Measurements from ENCODE around the gene FDXR.

Gene FDXR

GRCh38 chr17:74854792-74855191 lies 18.0 kb downstream of the FDXR start:
- H3K27ac ChIP-seq (ENCODE audit: low read depth, low read length), result no peak overlapping the region
- no peak overlapping the region for H3K9ac ChIP-seq (ENCODE audit: low read length)
- no peaks in the 10 kb centered on the region for H3K9me3 ChIP-seq (ENCODE audit: control insufficient read depth, insufficient read depth, low read depth, low read length)
- H3K4me1 ChIP-seq (ENCODE audit: control insufficient read depth, insufficient read depth, low read length), result peaks cover 7% of the 10 kb centered on the region; the same call in 1 of the 2 replicates
- H3K4me3 ChIP-seq (ENCODE audit: low read depth, low read length), result no peak overlapping the region
- peaks cover 98% of the 10 kb centered on the region for H3K27me3 ChIP-seq (ENCODE audit: control insufficient read depth, insufficient read depth, low read length)
- H3K36me3 ChIP-seq (ENCODE audit: control insufficient read depth, insufficient read depth, low read length), result no peaks in the 10 kb centered on the region

GRCh38 chr17:74853669-74854068 lies 19.1 kb downstream of the FDXR start:
- H3K27me3 ChIP-seq (ENCODE audit: control insufficient read depth, insufficient read depth, low read length), result peaks cover 98% of the 10 kb centered on the region
- no peaks in the 10 kb centered on the region for H3K36me3 ChIP-seq (ENCODE audit: control insufficient read depth, insufficient read depth, low read length)
- no peak overlapping the region for H3K9ac ChIP-seq (ENCODE audit: low read length)
- no peaks in the 10 kb centered on the region for H3K9me3 ChIP-seq (ENCODE audit: control insufficient read depth, insufficient read depth, low read depth, low read length)
- H3K4me3 ChIP-seq (ENCODE audit: low read depth, low read length), result no peak overlapping the region
- H3K27ac ChIP-seq (ENCODE audit: low read depth, low read length), result no peak overlapping the region
- H3K4me1 ChIP-seq (ENCODE audit: control insufficient read depth, insufficient read depth, low read length), result peaks cover 7% of the 10 kb centered on the region; the same call in 1 of the 2 replicates

GRCh38 chr17:74853048-74853397 lies 19.8 kb downstream of the FDXR start:
- peak overlapping the region; percentile 55 for H3K9ac ChIP-seq (ENCODE audit: low read length)
- peaks cover 7% of the 10 kb centered on the region; the same call in 1 of the 2 replicates for H3K4me1 ChIP-seq (ENCODE audit: control insufficient read depth, insufficient read depth, low read length)
- H3K9me3 ChIP-seq (ENCODE audit: control insufficient read depth, insufficient read depth, low read depth, low read length), result no peaks in the 10 kb centered on the region
- H3K36me3 ChIP-seq (ENCODE audit: control insufficient read depth, insufficient read depth, low read length), result no peaks in the 10 kb centered on the region
- peaks cover 98% of the 10 kb centered on the region for H3K27me3 ChIP-seq (ENCODE audit: control insufficient read depth, insufficient read depth, low read length)
- H3K27ac ChIP-seq (ENCODE audit: low read depth, low read length), result no peak overlapping the region
- H3K4me3 ChIP-seq (ENCODE audit: low read depth, low read length), result peak overlapping the region; percentile 67

GRCh38 chr17:74852237-74853047 lies 20.4 kb downstream of the FDXR start:
- Histone ChIP-seq H3K9me3 (ENCODE audit: control insufficient read depth, insufficient read depth, low read depth, low read length) (no peaks in the 10 kb centered on the region), H3K36me3 (ENCODE audit: control insufficient read depth, insufficient read depth, low read length) (no peaks in the 10 kb centered on the region), H3K27ac (ENCODE audit: low read depth, low read length) (no peak overlapping the region), H3K4me3 (ENCODE audit: low read depth, low read length) (peak overlapping the region; percentile 67), H3K4me1 (ENCODE audit: control insufficient read depth, insufficient read depth, low read length) (peaks cover 7% of the 10 kb centered on the region; the same call in 1 of the 2 replicates), H3K9ac (ENCODE audit: low read length) (peak overlapping the region; percentile 55), H3K27me3 (ENCODE audit: control insufficient read depth, insufficient read depth, low read length) (peaks cover 98% of the 10 kb centered on the region)

GRCh38 chr17:74851612-74852236 lies 21.1 kb downstream of the FDXR start:
- Histone ChIP-seq H3K4me1 (ENCODE audit: control insufficient read depth, insufficient read depth, low read length) (peaks cover 7% of the 10 kb centered on the region; the same call in 1 of the 2 replicates), H3K27ac (ENCODE audit: low read depth, low read length) (no peak overlapping the region), H3K9me3 (ENCODE audit: control insufficient read depth, insufficient read depth, low read depth, low read length) (no peaks in the 10 kb centered on the region), H3K36me3 (ENCODE audit: control insufficient read depth, insufficient read depth, low read length) (no peaks in the 10 kb centered on the region), H3K9ac (ENCODE audit: low read length) (no peak overlapping the region), H3K4me3 (ENCODE audit: low read depth, low read length) (peak overlapping the region; percentile 14; the same call in 1 of the 2 replicates), H3K27me3 (ENCODE audit: control insufficient read depth, insufficient read depth, low read length) (peaks cover 96% of the 10 kb centered on the region)

- H3K4me1 ChIP-seq (ENCODE audit: control insufficient read depth, insufficient read depth, low read length), result peaks cover 7% of the 10 kb centered on the region; the same call in 1 of the 2 replicates
- H3K27me3 ChIP-seq (ENCODE audit: control insufficient read depth, insufficient read depth, low read length), result peaks cover 96% of the 10 kb centered on the region
- H3K9ac ChIP-seq (ENCODE audit: low read length), result no peak overlapping the region
- no peak overlapping the region for H3K4me3 ChIP-seq (ENCODE audit: low read depth, low read length)
- H3K27ac ChIP-seq (ENCODE audit: low read depth, low read length), result no peak overlapping the region
- H3K9me3 ChIP-seq (ENCODE audit: control insufficient read depth, insufficient read depth, low read depth, low read length), result no peaks in the 10 kb centered on the region
- no peaks in the 10 kb centered on the region for H3K36me3 ChIP-seq (ENCODE audit: control insufficient read depth, insufficient read depth, low read length)
Observed at GRCh38 chr17:74850914-74851313, 21.9 kb downstream of the FDXR start.

GRCh38 chr17:74850310-74850709 lies 22.5 kb downstream of the FDXR start:
- peaks cover 96% of the 10 kb centered on the region for H3K27me3 ChIP-seq (ENCODE audit: control insufficient read depth, insufficient read depth, low read length)
- no peaks in the 10 kb centered on the region for H3K9me3 ChIP-seq (ENCODE audit: control insufficient read depth, insufficient read depth, low read depth, low read length)
- H3K4me1 ChIP-seq (ENCODE audit: control insufficient read depth, insufficient read depth, low read length), result peaks cover 7% of the 10 kb centered on the region; the same call in 1 of the 2 replicates
- no peak overlapping the region for H3K27ac ChIP-seq (ENCODE audit: low read depth, low read length)
- no peaks in the 10 kb centered on the region for H3K36me3 ChIP-seq (ENCODE audit: control insufficient read depth, insufficient read depth, low read length)
- no peak overlapping the region for H3K9ac ChIP-seq (ENCODE audit: low read length)
- H3K4me3 ChIP-seq (ENCODE audit: low read depth, low read length), result no peak overlapping the region

GRCh38 chr17:74848656-74849399 lies 24.0 kb downstream of the FDXR start:
- Histone ChIP-seq H3K36me3 (ENCODE audit: control insufficient read depth, insufficient read depth, low read length) (no peaks in the 10 kb centered on the region), H3K9me3 (ENCODE audit: control insufficient read depth, insufficient read depth, low read depth, low read length) (no peaks in the 10 kb centered on the region), H3K27ac (ENCODE audit: low read depth, low read length) (no peak overlapping the region), H3K27me3 (ENCODE audit: control insufficient read depth, insufficient read depth, low read length) (peaks cover 94% of the 10 kb centered on the region), H3K4me1 (ENCODE audit: control insufficient read depth, insufficient read depth, low read length) (peaks cover 7% of the 10 kb centered on the region; the same call in 1 of the 2 replicates), H3K4me3 (ENCODE audit: low read depth, low read length) (no peak overlapping the region), H3K9ac (ENCODE audit: low read length) (no peak overlapping the region)

- no peak overlapping the region for H3K27ac ChIP-seq (ENCODE audit: low read depth, low read length)
- H3K36me3 ChIP-seq (ENCODE audit: control insufficient read depth, insufficient read depth, low read length), result no peaks in the 10 kb centered on the region
- H3K4me3 ChIP-seq (ENCODE audit: low read depth, low read length), result no peak overlapping the region
- H3K9ac ChIP-seq (ENCODE audit: low read length), result no peak overlapping the region
- H3K9me3 ChIP-seq (ENCODE audit: control insufficient read depth, insufficient read depth, low read depth, low read length), result no peaks in the 10 kb centered on the region
- H3K4me1 ChIP-seq (ENCODE audit: control insufficient read depth, insufficient read depth, low read length), result no peaks in the 10 kb centered on the region
- H3K27me3 ChIP-seq (ENCODE audit: control insufficient read depth, insufficient read depth, low read length), result peaks cover 90% of the 10 kb centered on the region
Observed at GRCh38 chr17:74846621-74847020, 26.2 kb downstream of the FDXR start.

GRCh38 chr17:74843352-74843627 lies 29.5 kb downstream of the FDXR start:
- Histone ChIP-seq H3K27ac (ENCODE audit: low read depth, low read length) (no peak overlapping the region), H3K4me3 (ENCODE audit: low read depth, low read length) (no peak overlapping the region; the same call in 1 of the 2 replicates), H3K27me3 (ENCODE audit: control insufficient read depth, insufficient read depth, low read length) (peaks cover 69% of the 10 kb centered on the region), H3K9me3 (ENCODE audit: control insufficient read depth, insufficient read depth, low read depth, low read length) (no peaks in the 10 kb centered on the region), H3K4me1 (ENCODE audit: control insufficient read depth, insufficient read depth, low read length) (peaks cover 16% of the 10 kb centered on the region), H3K36me3 (ENCODE audit: control insufficient read depth, insufficient read depth, low read length) (no peaks in the 10 kb centered on the region), H3K9ac (ENCODE audit: low read length) (no peak overlapping the region)

Measured in HUES6 (cell line).